ENCODE data around the gene INF2.

The INF2 gene

DNA sequence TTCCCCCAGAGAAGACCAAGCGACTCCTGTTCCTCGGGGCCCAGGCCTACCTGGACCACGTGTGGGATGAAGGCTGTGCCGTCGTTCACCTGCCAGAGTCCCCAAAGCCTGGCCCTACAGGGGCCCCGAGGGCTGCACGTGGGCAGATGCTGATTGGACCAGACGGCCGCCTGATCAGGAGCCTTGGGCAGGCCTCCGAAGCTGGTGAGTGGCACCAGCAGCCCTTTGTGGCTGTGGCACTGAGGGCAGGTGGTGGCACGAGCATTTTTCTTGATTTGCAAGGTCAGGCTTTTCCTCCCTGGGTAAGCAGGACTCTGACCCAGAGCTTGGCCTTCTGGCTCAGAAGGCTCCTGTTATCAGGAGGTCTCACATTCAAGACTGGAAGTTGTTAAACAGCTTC is 66.2 kb downstream of the INF2 start:
- DNase-seq: no peak

DNA sequence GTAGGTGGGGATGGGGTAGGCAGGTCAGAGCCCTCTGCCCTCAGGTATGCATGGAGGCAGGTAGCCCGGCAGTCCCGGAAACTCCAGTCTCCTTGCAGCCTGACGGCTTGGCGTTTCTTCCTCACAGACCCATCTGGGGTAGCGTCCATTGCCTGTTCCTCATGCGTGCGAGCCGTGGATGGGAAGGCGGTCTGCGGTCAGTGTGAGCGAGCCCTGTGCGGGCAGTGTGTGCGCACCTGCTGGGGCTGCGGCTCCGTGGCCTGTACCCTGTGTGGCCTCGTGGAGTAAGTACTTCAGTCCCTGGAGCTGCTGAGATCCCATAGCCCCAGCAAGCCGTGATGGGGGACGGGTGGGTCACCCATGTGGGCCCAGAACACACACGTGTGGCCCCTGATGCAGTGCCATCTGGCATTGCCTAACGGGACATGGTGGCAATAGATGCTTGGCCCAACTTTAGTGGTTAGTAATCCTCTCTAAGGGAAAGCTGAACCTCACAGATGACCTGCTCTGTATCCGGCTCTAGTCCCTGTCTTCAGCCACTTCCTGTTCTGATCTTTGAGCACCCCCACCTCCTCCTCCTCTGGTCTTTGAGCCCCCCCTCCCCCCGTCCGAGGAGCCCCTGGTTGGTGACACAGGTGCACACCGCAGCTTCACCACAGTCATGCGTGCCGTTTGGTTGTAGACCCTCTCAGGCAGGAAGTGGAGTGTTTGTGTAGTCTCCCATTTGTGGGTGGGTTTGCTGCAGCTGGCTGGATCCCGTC is 67.2 kb downstream of the INF2 start:
- DNase-seq: no peak

DNA sequence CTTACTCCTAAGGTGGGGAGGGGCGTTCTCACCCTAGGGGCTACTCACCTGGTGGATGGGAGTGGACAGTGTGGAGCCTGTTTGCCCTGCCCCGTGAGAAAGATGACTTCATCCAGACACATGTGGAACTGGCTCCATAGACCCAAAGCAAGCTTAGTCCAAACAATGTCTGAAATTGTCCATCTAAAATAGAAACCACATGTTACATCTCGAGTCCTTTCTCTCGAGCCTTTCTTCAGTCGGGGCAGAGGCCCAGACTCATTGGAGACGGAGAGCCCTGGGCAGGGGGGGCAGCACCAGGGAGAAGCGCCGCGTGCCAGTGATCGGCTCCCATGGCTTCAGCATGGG is 67.8 kb downstream of the INF2 start:
- no peak for DNase-seq

DNA sequence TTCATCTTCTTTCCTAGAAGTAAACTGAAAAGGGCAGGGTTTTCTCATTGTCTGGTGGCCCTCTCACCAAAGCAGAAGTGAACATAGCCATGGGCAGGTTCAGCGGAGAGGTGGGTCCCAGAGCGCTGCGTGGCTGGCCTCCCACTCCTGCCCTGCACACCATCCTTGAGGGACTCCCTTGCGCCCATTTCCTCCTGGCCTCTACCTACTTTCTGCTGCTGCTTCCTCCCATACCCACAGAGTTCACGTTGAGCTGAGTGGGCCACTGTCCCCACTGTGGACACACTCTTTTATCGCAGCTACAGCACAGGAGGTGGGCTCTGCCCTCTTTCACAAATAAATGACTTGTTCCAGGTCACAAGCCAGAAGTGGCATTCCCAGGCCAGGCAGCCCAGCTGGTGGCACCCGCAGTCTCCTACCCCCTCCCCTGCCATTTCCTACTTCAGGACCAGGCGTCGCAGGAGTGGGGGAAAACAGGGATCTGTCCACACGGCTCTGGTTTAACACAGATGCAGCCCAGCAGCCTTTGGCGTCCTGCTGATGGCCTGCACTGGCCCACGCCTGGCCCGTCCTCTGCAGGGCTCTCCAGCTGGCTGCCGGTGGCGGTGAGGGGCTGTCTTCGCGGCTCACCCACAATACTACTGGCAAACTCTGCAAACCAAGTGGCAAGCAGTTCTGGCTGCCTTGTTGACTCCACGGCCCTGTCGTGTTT is 68.4 kb downstream of the INF2 start:
- no peak for DNase-seq

DNA sequence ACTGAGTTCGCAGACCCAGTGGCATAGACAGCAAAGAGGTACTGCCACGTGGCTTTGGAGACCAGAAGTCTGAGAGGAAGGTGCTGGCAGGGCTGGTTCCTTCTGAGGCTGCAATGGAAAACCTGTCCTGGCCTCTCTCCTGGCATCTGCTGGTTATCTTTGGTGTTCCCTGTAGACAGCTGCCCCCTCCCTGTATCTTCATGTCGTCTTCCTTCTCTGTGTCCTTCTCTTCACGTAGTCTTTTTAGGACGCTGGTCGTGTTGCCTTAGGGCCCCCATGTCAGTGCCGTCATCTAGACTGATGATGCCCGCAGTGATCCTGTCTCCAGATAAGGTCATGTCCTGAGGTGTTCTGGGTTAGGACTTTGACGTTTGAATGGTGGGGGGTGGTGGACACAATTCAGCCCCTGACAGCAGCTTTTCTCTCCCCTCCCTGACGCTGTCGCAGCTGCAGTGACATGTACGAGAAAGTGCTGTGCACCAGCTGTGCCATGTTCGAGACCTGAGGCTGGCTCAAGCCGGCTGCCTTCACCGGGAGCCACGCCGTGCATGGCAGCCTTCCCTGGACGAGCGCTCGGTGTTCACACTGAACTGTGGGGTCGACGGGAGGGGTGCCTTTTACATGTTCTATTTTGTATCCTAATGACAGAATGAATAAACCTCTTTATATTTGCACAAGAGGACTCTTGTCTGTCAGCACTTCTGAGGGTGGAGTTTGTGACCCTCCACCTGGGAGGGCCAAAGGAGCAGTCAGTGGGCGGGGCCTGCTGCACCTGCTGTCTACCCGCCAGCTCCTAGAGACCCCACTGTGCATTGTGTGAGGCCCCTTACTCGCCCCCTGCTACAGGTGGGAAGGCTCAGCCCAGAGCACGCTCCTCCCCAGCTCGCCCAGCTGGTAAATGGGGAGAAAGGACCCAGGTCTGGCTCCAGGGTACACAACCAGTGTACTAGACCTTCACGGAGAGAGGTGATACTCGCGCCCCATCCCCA is 69.9 kb downstream of the INF2 start:
- DNase-seq: no peak

DNA sequence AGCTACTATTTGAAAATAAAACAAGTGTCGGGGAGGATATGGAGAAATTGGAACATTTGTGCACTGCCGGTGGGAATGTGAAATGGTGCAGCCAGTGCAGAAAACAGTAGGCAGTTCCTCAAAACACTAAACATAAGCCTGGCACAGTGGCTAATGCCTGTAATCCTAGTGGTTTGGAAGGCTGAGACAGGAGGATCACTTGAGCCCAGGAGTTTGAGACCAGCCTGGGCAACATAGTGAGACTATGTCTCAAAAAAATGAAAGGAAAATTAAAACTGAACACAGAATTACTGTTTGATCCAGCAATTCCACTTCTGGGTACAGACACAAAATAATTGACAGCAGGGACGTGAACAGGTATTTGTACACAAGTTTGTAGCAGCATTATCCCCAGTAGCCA is 76.1 kb downstream of the INF2 start:
- no peak for DNase-seq

DNA sequence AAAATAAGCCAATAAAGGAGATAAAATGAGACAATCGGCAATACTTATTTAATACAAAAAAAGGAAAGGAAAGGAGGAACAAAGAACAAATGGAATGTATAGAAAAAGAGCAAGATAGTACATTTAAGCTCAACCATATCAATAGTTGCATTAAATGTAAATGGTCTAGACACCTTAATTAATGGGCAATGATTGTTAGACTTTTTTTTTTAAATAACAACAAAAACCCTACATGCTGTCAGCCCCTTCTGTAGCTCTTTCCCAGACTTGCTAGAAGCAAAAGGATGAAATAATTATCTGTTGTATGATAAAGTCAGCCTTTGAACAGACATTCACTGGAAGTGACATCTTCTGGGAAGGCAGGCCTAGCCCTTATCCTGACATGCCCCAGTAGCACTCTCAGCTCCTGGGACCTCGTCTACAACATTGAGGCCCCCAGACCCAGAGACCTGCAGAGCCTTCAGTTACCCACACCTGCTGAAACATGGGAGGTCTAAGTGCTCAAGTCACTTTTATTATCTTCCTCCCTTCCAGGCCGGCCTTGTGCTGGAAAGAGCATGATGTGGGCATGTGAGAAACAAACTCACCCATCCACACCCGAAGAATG is 76.9 kb downstream of the INF2 start:
- no peak for DNase-seq

DNA sequence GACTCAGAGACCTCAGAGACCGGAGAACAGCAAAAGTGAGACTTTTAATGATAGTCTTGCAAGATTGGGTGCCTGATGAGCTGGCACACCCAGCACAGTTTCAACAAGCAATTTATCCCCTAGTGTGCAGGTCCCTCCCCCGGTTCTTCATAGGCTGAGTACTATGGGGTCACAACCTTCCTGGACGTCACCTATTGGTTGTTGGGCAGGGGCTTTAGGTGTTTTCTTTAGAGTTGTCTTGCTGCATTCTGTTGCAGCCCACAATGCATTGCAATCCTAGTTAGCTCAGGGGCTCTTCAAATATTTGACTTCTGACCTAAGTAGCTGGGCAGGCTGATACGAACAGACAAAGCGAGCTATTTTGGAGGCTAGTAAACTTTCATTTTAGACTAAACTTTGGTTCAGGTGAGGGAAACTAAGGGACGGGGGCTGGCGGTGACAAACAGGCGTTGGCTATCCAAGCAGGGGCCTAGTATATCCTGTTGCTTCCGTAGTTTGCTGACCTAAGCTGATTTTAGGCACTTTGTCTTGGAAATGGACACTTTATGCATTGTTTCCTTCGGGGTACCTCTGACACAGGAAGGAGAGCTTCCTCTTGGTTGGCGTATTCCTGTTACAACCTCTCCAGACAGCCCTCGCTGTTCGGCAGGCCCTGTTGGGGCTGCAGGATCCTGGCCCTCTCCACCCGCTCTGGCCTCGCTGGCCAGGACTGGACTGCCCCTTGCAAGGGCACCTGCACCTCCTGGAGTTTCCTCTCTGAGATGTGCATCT is 77.6 kb downstream of the INF2 start:
- no peak for DNase-seq

DNA sequence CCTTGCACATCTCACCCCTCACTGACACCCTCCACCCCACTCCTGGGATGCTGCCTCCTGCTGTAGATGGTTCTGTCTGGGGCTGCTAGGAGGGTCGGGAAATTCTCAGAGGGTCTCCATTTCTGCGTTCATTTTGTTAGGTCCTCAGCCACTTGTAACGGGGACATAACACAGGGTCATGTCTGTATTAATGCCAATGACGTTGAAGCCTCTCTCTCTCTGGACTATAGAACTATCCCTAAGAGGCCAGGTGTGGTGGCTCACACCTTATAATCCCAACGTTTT is 78.2 kb downstream of the INF2 start:
- no peak for DNase-seq

DNA sequence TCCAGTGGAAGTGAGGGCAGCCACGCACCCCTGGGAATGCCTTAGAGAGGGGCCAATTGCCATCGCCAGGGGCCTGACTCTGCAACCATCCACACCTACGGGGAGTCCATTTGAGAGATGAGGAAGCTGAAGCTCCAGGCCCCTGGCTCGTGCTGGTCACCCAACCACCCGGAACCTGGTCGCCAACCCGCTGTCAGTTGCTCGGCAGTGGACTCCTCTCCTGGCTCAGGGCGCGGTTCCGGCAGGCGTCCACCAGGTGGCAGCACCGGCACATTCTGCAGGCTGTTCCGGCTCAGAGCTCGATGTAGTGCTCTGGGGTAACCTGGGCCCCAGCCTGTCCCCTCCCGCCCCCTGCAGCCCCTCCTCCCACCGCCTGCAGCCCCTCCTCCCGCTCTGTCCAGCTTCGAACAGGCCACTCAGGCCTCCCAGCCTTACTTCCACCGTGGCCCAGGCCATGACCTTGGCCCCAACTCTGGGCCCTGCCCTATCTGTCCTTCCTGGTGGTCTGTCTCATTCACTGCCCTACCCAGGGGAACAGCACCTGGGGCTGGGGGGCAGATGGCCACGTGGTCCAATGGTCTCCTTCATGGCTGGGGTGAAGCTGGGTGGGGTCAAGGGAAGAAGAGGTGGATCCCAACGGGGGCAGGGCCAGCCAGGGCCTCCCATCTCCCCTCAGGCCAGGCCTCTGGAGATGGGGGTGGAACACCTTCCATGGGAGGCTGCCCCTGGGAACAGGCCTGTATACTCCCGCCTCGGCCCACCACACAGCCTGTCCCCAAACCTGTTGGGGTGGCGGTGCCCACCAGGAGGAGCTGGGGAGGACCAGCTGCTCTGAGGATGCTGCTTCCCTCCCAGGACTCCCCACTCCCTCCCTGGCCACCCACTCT is 79.3 kb downstream of the INF2 start:
- peak; percentile 82 for DNase-seq

DNA sequence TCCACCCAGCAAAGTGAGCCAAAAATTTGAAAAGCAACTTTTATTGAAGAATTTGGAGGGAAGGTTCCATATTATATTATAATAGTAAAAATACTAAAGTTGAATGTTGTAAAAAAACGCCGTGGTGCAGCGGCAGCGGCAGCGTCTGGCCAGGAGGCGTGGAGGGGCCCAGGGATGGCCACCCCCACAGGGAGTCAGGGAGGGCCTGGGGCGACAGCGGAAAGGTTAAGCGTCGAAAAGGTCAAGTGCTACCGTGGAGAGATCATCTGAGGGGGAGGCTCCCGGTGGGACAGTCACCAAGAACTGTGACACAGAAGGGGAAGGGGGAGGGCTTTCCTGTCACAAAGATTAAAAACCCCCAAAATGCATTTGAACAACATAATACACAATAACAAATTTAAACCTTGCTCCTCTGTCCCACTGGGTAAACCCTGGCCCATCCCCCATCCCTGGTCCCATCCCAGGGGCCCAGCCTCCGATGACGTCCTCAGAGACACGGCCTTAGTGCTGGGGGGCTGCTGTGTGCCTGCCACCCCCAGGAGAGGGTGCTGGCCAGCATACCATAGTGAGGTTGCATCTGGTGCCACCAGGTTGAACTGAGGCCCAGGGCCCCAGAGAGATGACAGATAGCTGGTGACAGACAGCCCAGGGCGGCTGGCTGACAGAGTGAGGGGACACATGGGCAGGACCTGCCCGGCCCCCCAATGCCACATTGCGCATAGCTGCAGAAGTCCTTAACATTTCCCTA is 80.1 kb downstream of the INF2 start:
- DNase-seq: no peak

DNA sequence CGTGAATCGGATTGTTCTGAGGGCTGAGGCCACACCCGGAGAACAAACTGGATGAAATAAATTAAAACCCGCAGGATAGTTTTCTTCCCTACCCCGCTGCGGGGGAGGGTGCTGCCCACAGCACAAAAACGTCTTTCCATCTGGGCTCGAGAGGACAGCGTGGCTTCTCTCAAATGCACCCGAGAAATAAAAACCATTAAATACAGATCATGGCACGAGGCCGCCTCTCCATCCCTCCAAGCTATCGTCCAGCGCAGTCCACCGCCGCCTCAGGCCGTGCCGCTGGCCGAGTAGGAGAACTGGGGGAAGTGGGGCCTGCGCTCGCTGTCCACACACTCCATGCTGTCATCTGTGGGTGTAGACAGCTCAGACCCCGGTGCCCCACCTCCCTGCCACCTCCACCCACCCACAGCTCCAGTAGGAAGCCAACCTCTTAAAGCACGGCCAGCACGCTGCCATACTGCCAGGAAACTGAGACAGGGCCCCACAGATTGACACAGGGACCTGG is 80.7 kb downstream of the INF2 start:
- DNase-seq: no peak

DNA sequence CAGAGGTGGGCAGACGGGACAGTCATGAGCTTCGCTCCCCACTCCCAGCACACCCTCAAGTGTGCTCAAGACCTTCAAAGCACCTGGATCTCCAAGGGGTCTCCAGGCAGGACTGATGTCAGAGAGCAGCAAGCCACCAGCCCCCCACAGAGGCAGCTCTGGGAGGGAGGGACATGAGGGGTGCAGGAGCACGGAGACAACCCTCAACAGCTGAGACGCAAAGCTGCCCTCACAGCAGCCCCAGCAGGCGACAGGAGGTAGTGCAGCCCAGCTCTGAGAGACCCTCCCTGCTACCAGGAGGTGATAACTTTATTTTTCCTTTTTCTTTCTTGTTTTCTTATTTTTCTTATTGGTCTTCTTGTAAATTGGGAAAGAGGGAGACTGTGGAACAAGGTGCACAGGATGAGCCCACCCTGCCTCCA is 81.4 kb downstream of the INF2 start:
- DNase-seq: no peak

DNA sequence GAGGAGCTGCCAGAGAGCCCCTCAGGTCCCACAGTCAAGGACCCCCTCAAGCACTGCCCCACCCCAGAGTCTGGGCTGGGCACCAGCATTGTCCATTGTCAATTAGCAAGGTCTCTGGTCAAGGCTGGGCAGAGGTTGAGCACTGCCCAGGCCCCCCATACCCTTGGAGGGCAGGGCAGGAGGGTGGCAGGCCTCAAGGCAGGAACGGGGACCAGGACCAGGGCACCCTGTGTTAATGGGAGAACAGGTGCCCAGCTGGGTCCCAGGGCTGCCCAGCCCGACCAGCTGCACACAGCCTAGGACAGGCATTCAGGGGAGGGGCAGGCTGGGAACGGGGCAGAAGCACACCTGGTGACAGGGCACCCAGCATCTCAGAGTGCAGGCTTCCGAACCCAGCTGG is 82.0 kb downstream of the INF2 start:
- DNase-seq: no peak
